Measurements from ENCODE around the gene PIH1D1. TPM values are rescaled to one million over a fixed set of nuclear protein-coding genes. Genes with fewer than 3 reads are reported as not detected.

Gene PIH1D1
- total RNA-seq, 1 donor from 2014 or later, result 110 TPM

DNA sequence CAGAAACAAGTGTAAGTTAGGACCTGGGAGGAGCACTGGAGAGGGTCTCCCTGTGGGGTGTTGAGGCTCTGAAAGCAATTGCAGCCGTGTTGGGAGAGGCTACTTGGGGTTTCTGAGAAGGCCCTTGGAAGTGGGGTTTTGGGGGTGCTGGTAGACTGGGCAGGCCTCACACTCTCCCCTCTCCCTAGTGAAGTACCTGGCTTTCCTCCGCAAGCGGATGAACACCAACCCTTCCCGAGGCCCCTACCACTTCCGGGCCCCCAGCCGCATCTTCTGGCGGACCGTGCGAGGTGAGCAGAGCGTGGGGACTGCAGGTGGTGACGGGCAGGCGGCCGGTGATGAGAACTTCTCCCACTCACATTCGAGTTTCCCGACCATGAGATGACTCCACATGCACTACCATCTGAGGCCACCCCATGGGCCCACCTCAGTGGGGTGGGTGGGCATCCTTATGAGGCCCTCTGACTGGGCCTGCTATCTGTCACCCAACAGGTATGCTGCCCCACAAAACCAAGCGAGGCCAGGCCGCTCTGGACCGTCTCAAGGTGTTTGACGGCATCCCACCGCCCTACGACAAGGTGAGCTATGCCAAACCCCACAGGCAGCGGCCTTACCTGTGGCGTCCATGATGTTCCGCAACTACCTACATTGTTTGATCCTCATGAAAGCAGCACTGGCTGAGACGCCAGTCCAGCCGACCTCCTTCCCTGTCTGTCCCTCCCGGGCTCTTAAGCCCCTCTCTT, 38.8 kb upstream of the PIH1D1 start:
- peak overlapping the region; percentile 98 for H3K4me3 Mint-ChIP-seq
- TF ChIP-seq, protein P1, sequence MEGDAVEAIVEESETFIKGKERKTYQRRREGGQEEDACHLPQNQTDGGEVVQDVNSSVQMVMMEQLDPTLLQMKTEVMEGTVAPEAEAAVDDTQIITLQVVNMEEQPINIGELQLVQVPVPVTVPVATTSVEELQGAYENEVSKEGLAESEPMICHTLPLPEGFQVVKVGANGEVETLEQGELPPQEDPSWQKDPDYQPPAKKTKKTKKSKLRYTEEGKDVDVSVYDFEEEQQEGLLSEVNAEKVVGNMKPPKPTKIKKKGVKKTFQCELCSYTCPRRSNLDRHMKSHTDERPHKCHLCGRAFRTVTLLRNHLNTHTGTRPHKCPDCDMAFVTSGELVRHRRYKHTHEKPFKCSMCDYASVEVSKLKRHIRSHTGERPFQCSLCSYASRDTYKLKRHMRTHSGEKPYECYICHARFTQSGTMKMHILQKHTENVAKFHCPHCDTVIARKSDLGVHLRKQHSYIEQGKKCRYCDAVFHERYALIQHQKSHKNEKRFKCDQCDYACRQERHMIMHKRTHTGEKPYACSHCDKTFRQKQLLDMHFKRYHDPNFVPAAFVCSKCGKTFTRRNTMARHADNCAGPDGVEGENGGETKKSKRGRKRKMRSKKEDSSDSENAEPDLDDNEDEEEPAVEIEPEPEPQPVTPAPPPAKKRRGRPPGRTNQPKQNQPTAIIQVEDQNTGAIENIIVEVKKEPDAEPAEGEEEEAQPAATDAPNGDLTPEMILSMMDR (conservative IDR thresholded peaks at IDR 0.05), result no peak
- H3K36me3 Mint-ChIP-seq (ENCODE audit: low read depth), result peaks cover 48% of the 10 kb centered on the region
- peaks cover 44% of the 10 kb centered on the region for H3K4me1 Mint-ChIP-seq
- DNase-seq (ENCODE audit: low read depth, low spot score), result no peak
- peak overlapping the region; percentile 62 for H3K27ac Mint-ChIP-seq (ENCODE audit: unreplicated experiment)
- peaks cover 23% of the 10 kb centered on the region for H3K27me3 Mint-ChIP-seq (ENCODE audit: low read depth)
- no peaks in the 10 kb centered on the region for H3K9me3 Mint-ChIP-seq

DNA sequence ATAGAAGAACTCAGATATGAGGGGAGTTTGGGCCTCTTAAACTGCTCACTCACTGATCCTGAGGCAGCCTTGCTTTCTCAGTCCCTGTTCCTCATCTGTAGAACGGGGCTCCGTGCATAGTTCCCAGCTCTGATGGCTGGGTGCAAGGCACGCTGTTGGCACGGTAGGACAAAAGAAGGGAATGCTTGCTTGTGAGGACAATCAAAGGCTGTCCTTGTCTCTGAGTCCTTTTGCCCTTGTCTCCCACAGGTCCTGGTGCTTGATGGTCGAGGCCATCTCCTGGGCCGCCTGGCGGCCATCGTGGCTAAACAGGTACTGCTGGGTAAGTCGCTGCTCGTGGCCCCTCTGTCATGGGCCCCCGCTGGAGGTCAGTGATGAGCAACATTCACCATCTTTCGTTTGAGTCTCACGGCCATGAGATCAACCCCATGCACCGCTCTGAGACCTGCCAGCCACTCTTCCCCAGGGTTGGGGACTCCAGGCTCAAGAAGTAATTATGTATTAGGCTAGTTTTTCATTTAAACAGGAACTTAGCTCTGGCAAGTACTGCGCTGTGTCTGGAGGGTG, 38.1 kb upstream of the PIH1D1 start:
- H3K9me3 Mint-ChIP-seq, result no peaks in the 10 kb centered on the region
- DNase-seq (ENCODE audit: low read depth, low spot score), result no peak
- peaks cover 18% of the 10 kb centered on the region for H3K27me3 Mint-ChIP-seq (ENCODE audit: low read depth)
- TF ChIP-seq, protein P1 (conservative IDR thresholded peaks at IDR 0.05), result no peak
- peaks cover 40% of the 10 kb centered on the region for H3K4me1 Mint-ChIP-seq
- H3K27ac Mint-ChIP-seq (ENCODE audit: unreplicated experiment), result peak overlapping the region; percentile 62
- peak overlapping the region; percentile 98 for H3K4me3 Mint-ChIP-seq
- H3K36me3 Mint-ChIP-seq (ENCODE audit: low read depth), result peaks cover 48% of the 10 kb centered on the region

DNA sequence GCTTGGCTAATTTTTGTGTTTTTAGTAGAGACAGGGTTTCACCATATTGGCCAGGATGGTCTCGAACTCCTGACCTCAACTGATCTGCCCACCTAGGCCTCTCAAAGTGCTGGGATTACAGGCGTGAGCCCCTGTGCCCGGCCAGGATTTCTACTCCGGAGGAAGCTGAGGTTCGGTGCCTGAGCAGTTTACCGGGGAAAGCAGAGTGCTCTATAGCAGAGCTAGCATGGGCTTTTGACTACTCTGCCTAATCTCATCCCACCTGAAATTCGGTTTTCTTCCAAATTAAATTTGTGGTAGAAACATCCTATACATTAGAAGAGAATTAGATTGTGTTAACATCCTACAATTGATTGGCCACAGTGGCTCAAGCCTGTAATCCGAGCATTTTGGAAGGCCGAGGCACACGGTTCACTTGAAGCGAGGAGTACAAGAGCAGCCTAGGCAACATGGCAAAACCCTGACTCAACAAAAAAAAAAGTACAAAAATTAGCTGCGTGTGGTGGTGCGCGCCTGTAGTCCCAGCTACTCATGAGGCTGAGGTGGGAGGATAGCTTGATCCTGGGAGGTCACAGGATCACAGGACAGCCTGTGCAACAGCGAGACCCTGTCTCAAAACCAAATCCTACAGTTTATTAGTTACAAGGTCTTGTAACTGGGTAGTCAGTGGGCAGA, 37.4 kb upstream of the PIH1D1 start:
- peaks cover 18% of the 10 kb centered on the region for H3K27me3 Mint-ChIP-seq (ENCODE audit: low read depth)
- peak overlapping the region; percentile 98 for H3K27ac Mint-ChIP-seq (ENCODE audit: unreplicated experiment)
- H3K4me1 Mint-ChIP-seq, result peaks cover 40% of the 10 kb centered on the region
- DNase-seq (ENCODE audit: low read depth, low spot score), result no peak
- TF ChIP-seq, protein P1 (conservative IDR thresholded peaks at IDR 0.05), result no peak
- peaks cover 48% of the 10 kb centered on the region for H3K36me3 Mint-ChIP-seq (ENCODE audit: low read depth)
- H3K9me3 Mint-ChIP-seq, result no peaks in the 10 kb centered on the region
- H3K4me3 Mint-ChIP-seq, result peak overlapping the region; percentile 98

DNA sequence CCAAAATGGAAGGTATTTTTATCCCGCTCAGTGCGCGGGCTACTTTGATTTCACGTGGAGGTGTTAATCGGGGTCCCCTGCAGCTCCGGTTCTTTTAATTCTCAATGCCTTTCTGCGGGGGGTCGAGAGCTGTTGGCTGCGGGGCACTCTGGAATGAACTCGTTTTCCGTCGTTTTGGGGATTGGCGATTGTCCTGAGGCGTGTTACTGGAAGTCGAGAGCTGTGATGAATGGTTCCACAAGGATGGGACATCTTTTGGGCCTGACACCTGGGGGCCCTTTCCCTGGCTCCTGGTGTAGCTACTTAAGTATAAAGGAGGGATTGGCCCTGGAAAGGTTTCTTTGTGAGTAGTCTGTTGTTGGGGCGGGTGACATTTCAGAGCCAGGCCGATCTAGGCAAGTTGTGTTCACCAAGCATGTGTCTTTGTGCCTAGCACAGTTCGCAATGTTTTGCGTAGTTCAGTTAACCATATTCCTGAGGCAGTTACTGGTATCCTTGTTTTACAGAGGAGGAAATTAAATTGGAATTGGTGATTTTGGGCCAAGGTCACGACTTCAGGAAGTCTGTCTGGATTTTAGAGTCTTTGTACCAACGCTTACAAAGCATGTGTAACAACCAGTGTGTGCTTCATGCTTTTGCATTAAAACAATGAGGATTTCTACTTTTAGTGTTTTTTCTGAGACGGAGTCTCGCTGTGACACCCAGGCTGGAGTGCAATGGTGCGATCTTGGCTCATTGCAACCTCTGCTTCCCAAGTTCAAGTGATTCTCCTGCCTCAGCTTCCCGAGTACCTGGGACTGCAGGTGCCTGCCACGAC, 36.6 kb upstream of the PIH1D1 start:
- no peak for DNase-seq (ENCODE audit: low read depth, low spot score)
- Mint-ChIP-seq H3K9me3 (no peaks in the 10 kb centered on the region), H3K27me3 (ENCODE audit: low read depth) (peaks cover 18% of the 10 kb centered on the region), H3K4me3 (peak overlapping the region; percentile 98), H3K36me3 (ENCODE audit: low read depth) (peaks cover 48% of the 10 kb centered on the region), H3K27ac (ENCODE audit: unreplicated experiment) (peak overlapping the region; percentile 98), H3K4me1 (peaks cover 40% of the 10 kb centered on the region)
- TF ChIP-seq, protein P1 (conservative IDR thresholded peaks at IDR 0.05), result no peak
